Putamen (tissue), 1 donor: ENCODE data around the gene DNMT3L.

ENCODE experiments used
- DNase-seq: peaks from one replicate; pipeline ENCODE4 v3.0.0-alpha.2; 2016; ENCODE audit warnings: low spot score

Gene DNMT3L

DNA sequence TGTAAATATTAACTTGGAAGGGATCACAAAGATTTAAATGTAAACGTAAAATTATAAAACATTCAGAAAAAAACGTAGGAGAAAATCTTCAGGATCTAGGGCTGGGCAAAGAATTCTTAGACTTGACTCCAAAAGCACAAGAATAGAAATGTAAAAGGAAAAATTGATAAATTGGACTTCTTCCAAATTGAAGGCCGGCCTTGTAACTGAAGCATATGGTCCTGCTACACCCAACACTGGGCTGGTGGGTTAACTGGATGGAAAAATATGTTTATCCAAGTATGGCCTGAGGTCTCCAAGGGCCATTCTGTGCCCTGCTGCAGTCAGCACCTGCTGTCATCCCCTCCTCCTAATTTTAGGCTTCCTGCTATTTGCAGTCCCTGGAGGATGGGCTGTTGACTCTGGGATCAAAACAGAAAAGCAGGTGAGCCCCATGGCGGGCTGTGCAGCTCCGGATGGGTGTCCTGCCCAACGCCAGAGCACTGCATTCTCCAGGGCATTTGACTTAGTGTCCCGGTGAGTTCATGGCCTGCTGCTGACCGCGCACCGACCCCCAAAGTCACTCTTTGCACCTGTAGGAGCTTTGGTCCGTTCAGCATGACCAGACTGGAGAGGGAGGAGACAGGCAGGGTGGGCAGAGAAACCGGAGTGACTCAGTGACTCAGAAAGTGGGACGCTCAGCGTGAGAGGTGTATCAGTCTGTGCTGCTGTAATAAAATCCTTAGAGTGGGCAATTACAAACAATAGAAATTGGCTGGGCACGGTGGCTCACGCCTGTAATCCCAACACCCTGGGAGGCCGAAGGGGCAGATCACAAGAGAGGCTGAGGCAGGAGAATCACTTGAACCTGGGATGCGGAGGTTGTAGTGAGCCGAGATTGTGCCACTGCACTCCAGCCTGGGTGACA lies 17.9 kb upstream of the DNMT3L start:
- DNase-seq = no peak

- DNase-seq = no peak
Measured at GRCh38 chr21:44275041-44275440, 13.3 kb upstream of the DNMT3L start.

DNA sequence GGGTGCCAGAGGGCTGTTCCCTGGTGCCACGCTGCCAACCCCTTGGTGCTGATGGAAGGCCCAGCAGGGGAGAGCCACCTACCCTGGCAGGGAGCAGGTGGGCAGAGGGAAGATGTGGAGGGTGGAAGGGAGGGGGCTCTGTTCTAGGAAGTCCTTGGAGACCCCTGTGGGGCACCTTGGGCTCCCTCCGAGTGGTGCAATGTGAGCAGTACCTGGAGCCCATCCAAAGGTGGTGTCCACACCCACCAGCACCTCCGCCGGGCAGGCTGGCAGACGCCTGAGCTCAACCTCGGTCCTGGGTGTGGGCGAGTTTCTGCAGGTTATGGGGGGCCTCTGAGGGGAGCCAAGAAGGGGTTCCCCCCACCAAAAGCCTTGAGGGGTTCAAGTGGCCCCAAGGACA lies 11.3 kb upstream of the DNMT3L start:
- no peak for DNase-seq

- no peak for DNase-seq
Measured at GRCh38 chr21:44272284-44272858, 10.7 kb upstream of the DNMT3L start.

GRCh38 chr21:44271558-44272283 lies 10.0 kb upstream of the DNMT3L start:
- no peak for DNase-seq

GRCh38 chr21:44269090-44269489 lies 7.4 kb upstream of the DNMT3L start:
- no peak for DNase-seq

DNA sequence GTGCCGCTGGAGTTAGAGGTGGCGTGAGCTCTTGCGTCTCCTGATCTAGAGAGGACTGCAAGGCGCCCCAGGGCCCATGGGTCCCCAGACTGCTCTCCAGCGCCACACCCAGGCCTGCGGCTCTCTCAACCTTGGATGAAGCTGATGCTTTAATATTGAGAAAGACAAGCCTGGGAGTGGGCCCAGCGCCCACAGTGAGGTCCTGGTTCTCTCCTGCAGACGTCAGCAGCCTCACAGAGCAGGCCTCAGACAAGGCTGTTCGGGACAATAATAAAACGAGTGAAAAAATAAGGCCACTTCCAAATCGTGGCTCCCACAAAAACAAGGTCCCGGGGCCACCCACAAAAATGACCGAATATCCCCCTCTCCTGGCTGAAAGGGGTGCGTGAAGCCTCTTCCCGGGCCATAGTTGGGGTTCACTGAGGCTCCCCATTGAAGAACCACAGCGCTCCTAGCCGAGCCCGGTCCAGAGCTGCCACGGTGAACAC lies 6.0 kb upstream of the DNMT3L start:
- no peak for DNase-seq

DNA sequence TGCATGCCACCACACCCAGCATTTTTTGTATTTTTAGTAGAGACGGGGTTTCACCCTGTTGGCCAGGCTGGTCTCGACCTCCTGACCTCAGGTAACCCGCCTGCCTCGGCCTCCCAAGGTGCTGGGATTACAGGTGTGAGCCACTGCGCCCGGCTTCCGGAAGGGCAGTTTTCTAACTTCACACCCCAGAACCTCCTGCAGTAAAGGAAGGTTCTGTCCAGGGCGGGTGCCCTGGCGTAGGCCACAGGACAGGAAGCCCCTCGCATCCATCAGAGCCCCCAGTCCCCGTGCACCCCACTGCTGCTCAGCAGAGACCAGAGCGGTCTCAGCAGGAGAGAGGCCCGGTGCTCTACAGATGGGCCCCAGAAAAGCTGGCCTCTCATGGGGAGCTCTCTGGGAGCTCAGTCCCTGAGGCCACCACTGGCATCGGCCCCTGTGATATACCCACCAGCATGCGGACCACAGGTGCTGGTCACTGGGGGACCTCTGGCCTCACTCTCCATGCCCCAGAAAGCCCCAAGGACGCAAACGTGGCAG lies 4.1 kb upstream of the DNMT3L start:
- no peak for DNase-seq

GRCh38 chr21:44263768-44264167 lies 2.1 kb upstream of the DNMT3L start:
- no peak for DNase-seq

DNA sequence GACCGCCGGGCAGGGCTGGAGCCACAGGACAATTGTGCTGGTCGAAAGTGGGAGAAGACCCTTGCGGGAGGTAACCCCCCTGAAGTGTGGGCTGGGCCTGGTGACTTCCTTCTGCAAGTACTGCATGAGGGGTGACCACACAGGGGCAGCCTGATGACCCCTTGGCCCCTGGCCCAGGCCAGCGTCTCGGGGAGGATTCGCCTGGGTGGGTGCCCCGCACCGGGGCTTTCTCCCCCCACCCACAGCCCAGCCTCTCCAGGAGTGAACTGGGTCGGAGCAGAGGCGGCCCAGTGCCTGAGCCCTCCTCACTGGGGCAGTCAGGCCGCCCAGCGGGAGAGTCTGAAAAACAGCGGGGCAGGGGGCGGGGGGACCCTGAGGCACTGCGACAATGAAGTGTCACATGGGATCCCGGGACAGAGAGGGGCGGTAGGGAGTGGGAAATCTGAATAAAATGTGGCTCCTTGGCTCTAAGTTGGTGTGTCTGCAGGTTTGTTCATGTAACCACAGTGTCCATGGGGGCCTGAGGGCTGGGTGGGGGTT lies 1.6 kb upstream of the DNMT3L start:
- no peak for DNase-seq

- no peak for DNase-seq
Measured at GRCh38 chr21:44262338-44263056, 800 bp upstream of the DNMT3L start.

GRCh38 chr21:44260791-44261631 lies 686 bp downstream of the DNMT3L start:
- DNase-seq = no peak

GRCh38 chr21:44260066-44260465 lies 1.6 kb downstream of the DNMT3L start:
- no peak for DNase-seq

GRCh38 chr21:44259082-44259705 lies 2.5 kb downstream of the DNMT3L start:
- DNase-seq = no peak

GRCh38 chr21:44258056-44258725 lies 3.5 kb downstream of the DNMT3L start:
- no peak for DNase-seq

DNA sequence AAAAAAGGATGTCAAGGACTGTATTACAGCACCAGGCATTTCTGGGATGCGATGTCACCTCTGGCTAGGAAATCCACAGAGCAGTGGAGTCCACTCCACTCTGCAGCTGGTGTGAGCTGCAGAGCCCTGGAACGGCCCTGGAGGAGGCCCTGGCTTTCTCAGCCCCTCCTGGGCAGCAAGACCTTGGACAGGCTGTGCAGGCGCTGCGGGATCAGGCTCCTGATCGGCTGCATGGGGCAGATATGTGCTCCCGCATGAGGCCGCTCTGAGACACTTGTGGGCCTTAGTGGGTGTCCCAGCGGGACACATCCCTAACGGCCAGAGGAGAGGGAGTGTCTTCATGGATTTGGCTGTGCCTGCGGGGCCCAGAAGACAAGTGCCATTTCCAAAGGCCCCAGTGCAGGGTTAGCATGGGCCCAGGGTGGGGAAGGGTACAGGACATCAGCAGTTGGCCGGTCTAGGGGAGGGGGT lies 6.2 kb downstream of the DNMT3L start:
- DNase-seq = no peak

GRCh38 chr21:44253832-44254710 lies 7.6 kb downstream of the DNMT3L start:
- no peak for DNase-seq
